ENCODE results near the gene NAGK.

DNA sequence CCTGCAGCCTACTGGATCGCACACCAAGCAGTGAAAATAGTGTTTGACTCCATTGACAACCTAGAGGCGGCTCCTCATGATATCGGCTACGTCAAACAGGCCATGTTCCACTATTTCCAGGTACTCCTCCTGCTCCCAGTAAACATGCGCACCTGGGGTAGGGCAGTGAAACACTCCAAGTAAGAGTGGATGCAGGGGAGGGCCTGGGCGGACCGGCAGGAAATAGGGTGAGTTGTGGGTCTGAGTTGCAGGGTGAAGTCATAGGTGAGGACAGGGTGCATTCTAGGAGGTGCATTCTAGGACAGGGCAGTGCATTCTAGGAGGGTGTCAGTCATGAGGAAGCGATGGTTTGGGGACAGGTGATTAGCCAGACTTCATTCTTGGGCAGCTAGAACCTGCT is 5.0 kb downstream of the NAGK start:
- TF ChIP-seq, protein P1, sequence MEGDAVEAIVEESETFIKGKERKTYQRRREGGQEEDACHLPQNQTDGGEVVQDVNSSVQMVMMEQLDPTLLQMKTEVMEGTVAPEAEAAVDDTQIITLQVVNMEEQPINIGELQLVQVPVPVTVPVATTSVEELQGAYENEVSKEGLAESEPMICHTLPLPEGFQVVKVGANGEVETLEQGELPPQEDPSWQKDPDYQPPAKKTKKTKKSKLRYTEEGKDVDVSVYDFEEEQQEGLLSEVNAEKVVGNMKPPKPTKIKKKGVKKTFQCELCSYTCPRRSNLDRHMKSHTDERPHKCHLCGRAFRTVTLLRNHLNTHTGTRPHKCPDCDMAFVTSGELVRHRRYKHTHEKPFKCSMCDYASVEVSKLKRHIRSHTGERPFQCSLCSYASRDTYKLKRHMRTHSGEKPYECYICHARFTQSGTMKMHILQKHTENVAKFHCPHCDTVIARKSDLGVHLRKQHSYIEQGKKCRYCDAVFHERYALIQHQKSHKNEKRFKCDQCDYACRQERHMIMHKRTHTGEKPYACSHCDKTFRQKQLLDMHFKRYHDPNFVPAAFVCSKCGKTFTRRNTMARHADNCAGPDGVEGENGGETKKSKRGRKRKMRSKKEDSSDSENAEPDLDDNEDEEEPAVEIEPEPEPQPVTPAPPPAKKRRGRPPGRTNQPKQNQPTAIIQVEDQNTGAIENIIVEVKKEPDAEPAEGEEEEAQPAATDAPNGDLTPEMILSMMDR (conservative IDR thresholded peaks at IDR 0.05; ENCODE audit: low read length): no peak
- no peak for TF ChIP-seq EZH2phosphoT487 (IDR thresholded peaks at IDR 0.05; ENCODE audit: borderline replicate concordance)
